Forelimb muscle (tissue), 1 donor: ENCODE data around the gene VAV2. TPM values are rescaled to one million over a fixed set of nuclear protein-coding genes. Genes with fewer than 3 reads are reported as not detected.

ENCODE experiments used
- polyA plus RNA-seq: library from polyadenylated mRNA; unstranded; fragments of 120-200 nt; gene quantifications from one replicate; pipeline ENCODE4 v1.2.1, GENCODE V29; 2013; ENCODE audit not compliant: insufficient read length

VAV2 gene
- polyA plus RNA-seq, 1 donor: 13.5 TPM

Other genes with a start within 250 kb of the VAV2 start
- gene BRD3OS, start 33.2 kb upstream of the VAV2 start, polyA plus RNA-seq: 9.3 TPM
- gene BRD3, start 75.7 kb upstream of the VAV2 start, polyA plus RNA-seq: 62.5 TPM
- 45.9 TPM for gene WDR5, start 143.8 kb upstream of the VAV2 start, polyA plus RNA-seq
- gene RNU6ATAC, start 172.2 kb upstream of the VAV2 start, polyA plus RNA-seq: not detected